Esophagus muscularis mucosa (tissue), 4 donors: Measurements from ENCODE around the gene VSIG8. TPM values are rescaled to one million over a fixed set of nuclear protein-coding genes. Genes with fewer than 3 reads are reported as not detected.

Experiments used
- DNase-seq: peaks from one replicate; pipeline ENCODE4 v3.0.0-alpha.2; 2017; ENCODE audit errors: extremely low spot score
- H3K27ac ChIP-seq, 4 donors: fragments of 200-600 bp; sonication (generic); replicated peaks in 1 of 4; 1 replicate in 3 of 4; 2 replicates in 1 of 4; pipeline ENCODE4 v1.5.1; 2016 to 2019; ENCODE audit warnings: mild to moderate bottlenecking in 1 of 4
- H3K27me3 ChIP-seq, 4 donors: fragments of 200-600 bp; sonication (generic); one replicate each; pipeline versions ENCODE4 v1.5.1 to v1.6.0; 2016 to 2019
- H3K36me3 ChIP-seq, 4 donors: fragments of 200-600 bp; sonication (generic); one replicate each; pipeline ENCODE4 v1.5.1; 2016 to 2019
- H3K4me1 ChIP-seq, 4 donors: fragments of 200-600 bp; sonication (generic); one replicate each; pipeline ENCODE4 v1.5.1; 2016 to 2019
- H3K4me3 ChIP-seq, 4 donors: fragments of 200-600 bp; sonication (generic); 1 replicate in 2 of 4; 2 replicates in 2 of 4; pipeline ENCODE4 v1.5.1; 2016 to 2019; ENCODE audit warnings: mild to moderate bottlenecking in 4 of 4, moderate library complexity in 1 of 4
- H3K9me3 ChIP-seq, 4 donors: fragments of 200-600 bp; sonication (generic); 1 replicate in 3 of 4; 2 replicates in 1 of 4; pipeline ENCODE4 v1.5.1; 2016 to 2019
- EP300 ChIP-seq: sonication (generic); formaldehyde crosslinking; IDR thresholded peaks from one replicate; pipeline ENCODE4 v1.6.1; 2017; ENCODE audit warnings: antibody characterized with exemption
- POLR2A ChIP-seq: fragments of 450-650 bp; IDR thresholded peaks from one replicate; pipeline ENCODE4 v1.6.1; 2017; ENCODE audit warnings: antibody characterized with exemption, moderate library complexity, mild to moderate bottlenecking, low read depth
- POLR2AphosphoS5 ChIP-seq, 2 donors: sonication (generic); formaldehyde crosslinking; IDR thresholded peaks; one replicate each; pipeline ENCODE4 v1.6.1; 2017; ENCODE audit warnings: antibody characterized with exemption in 2 of 2
- WGBS: methylation state at CpG from one replicate; pipeline ENCODE4 v1.1.5; 2018; 5-methylcytosine and 5-hydroxymethylcytosine counted together
- intact Hi-C: fragments of 100-400 bp; cut with DNase I; formaldehyde crosslinking; loops from one replicate; pipeline ENCODE4 v1.15.1; 2023
- total RNA-seq, 4 donors: library from RNA; depleted of rRNA; stranded (reverse); fragments of >200 nt; gene quantifications; one replicate each; pipeline versions ENCODE4 v1.1.0 to v1.2.1, GENCODE V29; 2016
- TF ChIP-seq, protein P1 (sequence below), 3 experiments: fragments of 200-600 bp in 2 of 3; fragments of 450-650 bp in 1 of 3; sonication (generic) in 2 of 3; IDR thresholded peaks; one replicate each; pipeline ENCODE4 v1.5.1; 2017 to 2019; ENCODE audit warnings: antibody characterized with exemption in 3 of 3, mild to moderate bottlenecking in 2 of 3, moderate library complexity in 1 of 3

Gene VSIG8
- total RNA-seq, 4 donors from 2014 or later = not detected

- TF ChIP-seq, protein P1, sequence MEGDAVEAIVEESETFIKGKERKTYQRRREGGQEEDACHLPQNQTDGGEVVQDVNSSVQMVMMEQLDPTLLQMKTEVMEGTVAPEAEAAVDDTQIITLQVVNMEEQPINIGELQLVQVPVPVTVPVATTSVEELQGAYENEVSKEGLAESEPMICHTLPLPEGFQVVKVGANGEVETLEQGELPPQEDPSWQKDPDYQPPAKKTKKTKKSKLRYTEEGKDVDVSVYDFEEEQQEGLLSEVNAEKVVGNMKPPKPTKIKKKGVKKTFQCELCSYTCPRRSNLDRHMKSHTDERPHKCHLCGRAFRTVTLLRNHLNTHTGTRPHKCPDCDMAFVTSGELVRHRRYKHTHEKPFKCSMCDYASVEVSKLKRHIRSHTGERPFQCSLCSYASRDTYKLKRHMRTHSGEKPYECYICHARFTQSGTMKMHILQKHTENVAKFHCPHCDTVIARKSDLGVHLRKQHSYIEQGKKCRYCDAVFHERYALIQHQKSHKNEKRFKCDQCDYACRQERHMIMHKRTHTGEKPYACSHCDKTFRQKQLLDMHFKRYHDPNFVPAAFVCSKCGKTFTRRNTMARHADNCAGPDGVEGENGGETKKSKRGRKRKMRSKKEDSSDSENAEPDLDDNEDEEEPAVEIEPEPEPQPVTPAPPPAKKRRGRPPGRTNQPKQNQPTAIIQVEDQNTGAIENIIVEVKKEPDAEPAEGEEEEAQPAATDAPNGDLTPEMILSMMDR (IDR thresholded peaks at IDR 0.05) = no peak
- no peak for TF ChIP-seq EP300
- TF ChIP-seq POLR2A = no peak
- no peak for TF ChIP-seq POLR2AphosphoS5 (IDR thresholded peaks at IDR 0.05)
- peaks cover 15 to 21% (median 19%) of the 10 kb centered on the region in 4 donors for H3K4me1 ChIP-seq
- H3K27me3 ChIP-seq = peaks cover 0 to 3% (median 0%) of the 10 kb centered on the region in 4 donors
- H3K4me3 ChIP-seq = no peak overlapping the region
- no peak overlapping the region for H3K27ac ChIP-seq
- H3K9me3 ChIP-seq = no peaks in the 10 kb centered on the region
- 81% methylated on average over 1 of the region's 1 CpG for whole genome bisulfite sequencing
- intact Hi-C loops = no loop called here
- H3K36me3 ChIP-seq = peaks cover 0 to 4% (median 0%) of the 10 kb centered on the region in 4 donors
- no peak for DNase-seq
Measured at GRCh38 chr1:159866066-159866465, 3.6 kb upstream of the VSIG8 start.

- no peak overlapping the region for H3K27ac ChIP-seq
- H3K27me3 ChIP-seq = no peaks in the 10 kb centered on the region
- intact Hi-C loops = no loop called here
- no peak overlapping the region for H3K4me3 ChIP-seq
- no peaks in the 10 kb centered on the region for H3K9me3 ChIP-seq
- H3K36me3 ChIP-seq = peaks cover 0 to 4% (median 0%) of the 10 kb centered on the region in 4 donors
- DNase-seq = no peak
- peaks cover 15 to 21% (median 19%) of the 10 kb centered on the region in 4 donors for H3K4me1 ChIP-seq
- TF ChIP-seq, protein P1 (IDR thresholded peaks at IDR 0.05) = no peak
- no peak for TF ChIP-seq POLR2AphosphoS5 (IDR thresholded peaks at IDR 0.05)
- no peak for TF ChIP-seq POLR2A
- TF ChIP-seq EP300 = no peak
- WGBS = 85% methylated on average over 2 of the region's 2 CpGs
Measured at GRCh38 chr1:159864262-159864661, 1.8 kb upstream of the VSIG8 start.

GRCh38 chr1:159862031-159862430 is 426 bp downstream of the VSIG8 start:
- intact Hi-C loops = no loop called here
- TF ChIP-seq POLR2AphosphoS5 (IDR thresholded peaks at IDR 0.05) (no peak), POLR2A (no peak), EP300 (no peak)
- TF ChIP-seq, protein P1 (IDR thresholded peaks at IDR 0.05) = no peak
- Histone ChIP-seq H3K36me3 (peaks cover 0 to 4% (median 0%) of the 10 kb centered on the region in 4 donors), H3K4me1 (peaks cover 0 to 3% (median under 1%) of the 10 kb centered on the region in 4 donors), H3K4me3 (no peak overlapping the region), H3K9me3 (no peaks in the 10 kb centered on the region), H3K27ac (no peak overlapping the region), H3K27me3 (no peaks in the 10 kb centered on the region)
- WGBS = 91% methylated on average over 4 of the region's 5 CpGs
- DNase-seq = no peak

DNA sequence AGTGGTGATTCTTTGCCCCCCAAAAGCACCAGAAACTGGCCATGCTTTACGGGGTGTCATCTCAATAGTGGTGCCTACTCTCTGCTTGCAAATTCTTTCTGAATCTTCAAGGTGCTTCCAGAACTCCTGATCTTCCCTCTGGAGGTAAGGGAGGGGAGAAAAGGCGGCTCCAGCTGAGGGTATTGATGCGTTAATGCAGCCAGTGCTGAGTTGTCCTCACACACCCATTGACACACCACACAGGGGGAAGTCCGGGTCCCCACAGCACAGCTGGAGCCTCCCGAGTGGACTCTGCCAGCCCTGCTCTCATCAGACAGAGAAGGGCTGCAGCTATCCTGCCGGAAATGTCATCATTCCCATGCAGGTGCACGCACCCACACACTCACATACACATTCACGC is 1.2 kb downstream of the VSIG8 start:
- TF ChIP-seq, protein P1 (IDR thresholded peaks at IDR 0.05) = no peak
- TF ChIP-seq POLR2A = no peak
- no peak for TF ChIP-seq EP300
- no peak for TF ChIP-seq POLR2AphosphoS5 (IDR thresholded peaks at IDR 0.05)
- intact Hi-C loops = no loop called here
- Histone ChIP-seq H3K4me1 (no peaks in the 10 kb centered on the region), H3K4me3 (no peak overlapping the region), H3K9me3 (no peaks in the 10 kb centered on the region), H3K27ac (no peak overlapping the region), H3K36me3 (peaks cover 0 to 4% (median 0%) of the 10 kb centered on the region in 4 donors), H3K27me3 (no peaks in the 10 kb centered on the region)
- no peak for DNase-seq
- WGBS = 81% methylated on average over 8 of the region's 8 CpGs

DNA sequence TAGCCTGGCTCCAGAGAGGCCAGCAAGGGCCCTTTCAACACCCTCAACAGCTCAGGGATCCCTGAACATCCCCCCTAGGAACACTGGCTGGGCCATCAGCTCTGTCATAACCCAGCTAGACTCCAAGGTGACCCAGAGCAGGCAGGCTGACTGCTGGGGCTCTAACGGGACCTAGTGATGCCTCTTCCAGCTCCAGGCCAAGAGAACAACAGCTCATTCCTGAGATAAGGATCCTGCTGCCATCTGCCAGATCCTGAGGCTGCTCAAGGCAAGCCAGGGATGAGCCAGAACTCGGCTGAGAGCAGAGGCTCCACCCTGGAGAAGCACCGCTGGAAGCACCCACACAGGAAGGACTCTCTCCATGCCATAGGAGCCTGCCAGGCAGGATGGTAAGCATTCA is 2.0 kb downstream of the VSIG8 start:
- peaks cover 0 to 4% (median 0%) of the 10 kb centered on the region in 4 donors for H3K36me3 ChIP-seq
- no peaks in the 10 kb centered on the region for H3K9me3 ChIP-seq
- DNase-seq = no peak
- H3K27ac ChIP-seq = no peak overlapping the region
- H3K4me1 ChIP-seq = peaks cover 0 to 5% (median 5%) of the 10 kb centered on the region in 4 donors
- 43% methylated on average over 1 of the region's 3 CpGs for WGBS
- no peak overlapping the region for H3K4me3 ChIP-seq
- no peaks in the 10 kb centered on the region for H3K27me3 ChIP-seq
- TF ChIP-seq, protein P1 (IDR thresholded peaks at IDR 0.05) = no peak
- TF ChIP-seq POLR2A (no peak), POLR2AphosphoS5 (IDR thresholded peaks at IDR 0.05) (no peak), EP300 (no peak)
- intact Hi-C loops = no loop called here
